Choroid plexus epithelial cell (primary cell): ENCODE data around the gene IFITM2.
A peak's percentile ranks its signal among the peaks of the same experiment; 100 is the strongest.

Experiments
- DNase-seq: peaks from one replicate; pipeline ENCODE4 v3.0.0-alpha.2; 2010; ENCODE audit warnings: low read depth
- H3K4me3 ChIP-seq: 2 replicates; pipeline ENCODE4 v1.5.1; 2011; ENCODE audit warnings: low read depth, mild to moderate bottlenecking, control low read depth, low read length, moderate library complexity
- CTCF ChIP-seq: conservative IDR thresholded peaks from 2 replicates; pipeline ENCODE4 v1.5.1; 2011; ENCODE audit warnings: low read depth, mild to moderate bottlenecking, control low read depth, inconsistent platforms, low read length, moderate library complexity

The IFITM2 gene

GRCh38 chr11:335779-336658 lies 28.4 kb downstream of the IFITM2 start:
- H3K4me3 ChIP-seq: no peak overlapping the region
- TF ChIP-seq CTCF: no peak
- DNase-seq: peak; percentile 77

GRCh38 chr11:336659-337198 lies 29.1 kb downstream of the IFITM2 start:
- H3K4me3 ChIP-seq: no peak overlapping the region
- no peak for DNase-seq
- TF ChIP-seq CTCF: no peak

DNA sequence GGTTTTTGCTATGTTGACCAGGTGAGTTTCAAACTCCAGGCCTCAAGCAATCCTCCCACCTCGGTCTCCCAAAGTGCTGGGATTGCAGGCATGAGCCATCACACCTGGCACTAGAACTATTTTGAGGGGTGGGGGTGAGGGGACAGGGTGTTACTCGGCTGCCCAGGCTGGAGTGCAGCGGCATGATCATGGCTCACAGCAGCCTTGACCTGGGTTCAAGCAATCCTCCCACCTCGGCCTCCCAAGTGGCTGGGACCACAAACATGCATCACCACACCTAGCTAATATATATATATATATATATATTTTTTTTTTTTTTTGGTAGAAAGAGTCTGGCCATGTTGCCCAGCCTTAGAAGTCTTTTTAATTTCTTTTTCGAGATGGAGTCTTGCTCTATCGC lies 30.1 kb downstream of the IFITM2 start:
- no peak for TF ChIP-seq CTCF
- DNase-seq: no peak
- no peak overlapping the region for H3K4me3 ChIP-seq

GRCh38 chr11:339963-340362 lies 32.3 kb downstream of the IFITM2 start:
- no peak overlapping the region for H3K4me3 ChIP-seq
- TF ChIP-seq CTCF: no peak
- no peak for DNase-seq

- H3K4me3 ChIP-seq: no peak overlapping the region
- TF ChIP-seq CTCF: no peak
- no peak for DNase-seq
Observed at GRCh38 chr11:340539-341512, 33.2 kb downstream of the IFITM2 start.

DNA sequence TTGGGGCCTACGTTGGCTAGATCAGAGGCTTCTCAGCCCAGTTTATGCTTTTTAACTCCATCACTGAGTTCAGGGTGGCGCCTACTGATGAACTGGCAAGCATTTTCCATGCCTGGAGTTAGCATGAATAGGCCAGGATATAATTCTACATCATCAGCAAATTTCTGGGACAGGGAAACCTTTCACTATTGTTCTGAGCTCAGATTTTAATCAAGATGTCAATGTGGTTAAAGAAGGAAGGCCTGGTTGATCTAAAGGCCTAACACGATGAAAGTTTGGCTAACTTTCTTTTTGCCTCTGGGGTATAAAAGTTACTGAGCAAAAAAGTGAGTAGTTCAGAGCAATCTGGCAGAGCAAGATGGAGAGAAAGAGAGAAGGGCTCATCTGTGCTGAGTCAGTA lies 34.7 kb downstream of the IFITM2 start:
- no peak for DNase-seq
- H3K4me3 ChIP-seq: no peak overlapping the region
- no peak for TF ChIP-seq CTCF
